K562 (cell line): ENCODE data around the gene CNNM2. TPM values are rescaled to one million over a fixed set of nuclear protein-coding genes. Genes with fewer than 3 reads are reported as not detected.

ENCODE experiments used
- ATAC-seq: fragments of 200-7000 bp; cut with Tn5 transposase; 3 replicates; pipeline ENCODE4 v1.9.1; 2020; ENCODE audit warnings: moderate library complexity
- BruUV-seq: library from RNA; stranded (reverse); fragments of 400-500 nt; replicated peaks from 2 replicates; lab custom pipeline; 2021; lab: Mats Ljungman, UMichigan
- CTCF ChIA-PET: fragments of 300-600 bp; formaldehyde crosslinking; extraction: SDS; loops from one replicate; lab custom pipeline; 2021; ENCODE audit warnings: low intra/inter-chr PET ratio; lab: Yijun Ruan, JAX
- POLR2A ChIA-PET: fragments of 300-600, 350-650 bp; sonication (Branson Sonifier 250); formaldehyde crosslinking; extraction: SDS; loops from one replicate; lab custom pipeline; 2021; ENCODE audit warnings: antibody characterized with exemption, inconsistent platforms; lab: Yijun Ruan, JAX
- DNase-seq, 4 experiments: peaks; one replicate each; pipeline versions ENCODE4 v3.0.0 to v3.0.0-alpha.2; 2011 to 2018; ENCODE audit warnings: low spot score in 3 of 4, mixed read lengths in 3 of 4; ENCODE audit errors: extremely low read depth in 1 of 4
- FAIRE-seq: peaks from 2 replicates; lab custom pipeline; 2011; peaks lifted over from hg19 to GRCh38; lab: Jason Lieb, UNC
- H2AFZ ChIP-seq: 2 replicates; pipeline ENCODE4 v1.6.0; 2011; ENCODE audit warnings: low read depth, low read length, control low read depth, inconsistent platforms
- H3K27ac ChIP-seq: fragments of 200-600 bp; 3 replicates; pipeline ENCODE4 v1.8.0; 2011; ENCODE audit warnings: low read depth, mild to moderate bottlenecking, control low read depth, inconsistent platforms, low read length, moderate library complexity, mixed read lengths; ENCODE audit errors: extremely low read depth
- H3K27me3 ChIP-seq, 2 experiments: fragments of 300-600 bp in 1 of 2; 2 replicates in 1 of 2; 3 replicates in 1 of 2; pipeline versions ENCODE4 v1.6.0 to v1.8.0; 2011; ENCODE audit warnings: inconsistent platforms in 2 of 2, low read length in 2 of 2, mild to moderate bottlenecking in 1 of 2, mixed read lengths in 1 of 2, moderate library complexity in 1 of 2; ENCODE audit not compliant: control insufficient read depth in 2 of 2, insufficient read depth in 2 of 2
- H3K36me3 ChIP-seq: fragments of 300-600 bp; 3 replicates; pipeline ENCODE4 v1.8.0; 2011; ENCODE audit warnings: mild to moderate bottlenecking, low read length, inconsistent platforms; ENCODE audit not compliant: control insufficient read depth, insufficient read depth
- H3K4me1 ChIP-seq, 2 experiments: fragments of 200-600 bp in 1 of 2; replicated peaks in 1 of 2; 2 replicates in 1 of 2; 3 replicates in 1 of 2; pipeline versions ENCODE4 v1.5.1 to v1.8.0; 2011; ENCODE audit warnings: inconsistent platforms in 2 of 2, low read length in 2 of 2, mild to moderate bottlenecking in 1 of 2, mixed read lengths in 1 of 2, moderate library complexity in 1 of 2; ENCODE audit not compliant: control insufficient read depth in 2 of 2, insufficient read depth in 2 of 2
- H3K4me2 ChIP-seq: 2 replicates; pipeline ENCODE4 v1.6.1; 2011; ENCODE audit warnings: low read length, control low read depth, inconsistent platforms, mixed read lengths; ENCODE audit not compliant: insufficient read depth
- H3K4me3 ChIP-seq: fragments of 200-600 bp; sonication (generic), shearing (Covaris generic); 2 replicates; pipeline ENCODE4 v1.5.1; 2016; ENCODE audit warnings: control low read depth, inconsistent platforms
- H3K79me2 ChIP-seq: fragments of 200-600 bp; 3 replicates; pipeline ENCODE4 v1.8.0; 2011; ENCODE audit warnings: low read length, inconsistent platforms; ENCODE audit not compliant: control insufficient read depth, insufficient read depth
- H3K9ac ChIP-seq, 2 experiments: 2 replicates each; pipeline versions ENCODE4 v1.6.0 to v1.6.1; 2011; ENCODE audit warnings: low read depth in 2 of 2, low read length in 2 of 2, control low read depth in 1 of 2, inconsistent platforms in 1 of 2, mild to moderate bottlenecking in 1 of 2, mixed read lengths in 1 of 2; ENCODE audit not compliant: insufficient read depth in 1 of 2
- H3K9me1 ChIP-seq: one replicate; pipeline ENCODE4 v1.6.0; 2011; ENCODE audit warnings: inconsistent platforms, mild to moderate bottlenecking, low read length, moderate library complexity; ENCODE audit not compliant: control insufficient read depth, insufficient read depth
- H3K9me3 ChIP-seq: replicated peaks from 2 replicates; pipeline ENCODE4 v1.5.1; 2011; ENCODE audit warnings: low read depth, low read length, inconsistent platforms; ENCODE audit not compliant: control insufficient read depth, insufficient read depth
- H4K20me1 ChIP-seq: replicated peaks from 2 replicates; pipeline ENCODE4 v1.6.1; 2011; ENCODE audit warnings: low read length, inconsistent platforms, mixed read lengths; ENCODE audit not compliant: control insufficient read depth, insufficient read depth
- ARID3A ChIP-seq: IDR thresholded peaks from 2 replicates; pipeline ENCODE4 v1.6.1; 2012; ENCODE audit warnings: low read depth, low read length, improper control_type of control experiment, borderline replicate concordance
- HDAC8 ChIP-seq: fragments of 450-650 bp; IDR thresholded peaks from 2 replicates; pipeline ENCODE4 v1.6.1; 2016; ENCODE audit warnings: mild to moderate bottlenecking, missing genetic modification characterization, moderate library complexity, missing compliant biosample characterization
- NFE2 ChIP-seq: IDR thresholded peaks from 2 replicates; pipeline ENCODE4 v1.6.1; 2014; ENCODE audit warnings: antibody characterized with exemption, low read depth
- USF2 ChIP-seq: sonication (generic); formaldehyde crosslinking; IDR thresholded peaks from 2 replicates; pipeline ENCODE4 v1.5.0; 2020; ENCODE audit warnings: missing genetic modification reagents
- ZBTB49 ChIP-seq: sonication (generic); formaldehyde crosslinking; IDR thresholded peaks from 2 replicates; pipeline ENCODE4 v1.8.0; 2022; ENCODE audit warnings: missing genetic modification reagents, mild to moderate bottlenecking, borderline replicate concordance
- ZNF311 ChIP-seq: fragments of 250-450 bp; sonication (Bioruptor Pico); IDR thresholded peaks from 2 replicates; pipeline ENCODE4 v1.4.0; 2020; ENCODE audit warnings: mild to moderate bottlenecking, moderate library complexity
- ZNF444 ChIP-seq: fragments of 250-450 bp; sonication (Bioruptor Pico); IDR thresholded peaks from 2 replicates; pipeline ENCODE4 v1.4.0; 2020; ENCODE audit warnings: mild to moderate bottlenecking, moderate library complexity
- ZNF707 ChIP-seq: fragments of 250-450 bp; sonication (Bioruptor Pico); conservative IDR thresholded peaks from 2 replicates; pipeline ENCODE4 v1.8.0; 2022; ENCODE audit warnings: inconsistent platforms, mild to moderate bottlenecking, moderate library complexity
- ZNF766 ChIP-seq: fragments of 200-800 bp; sonication (Bioruptor generic); conservative IDR thresholded peaks from 2 replicates; pipeline ENCODE4 v1.6.1; 2016; ENCODE audit warnings: missing genetic modification characterization, missing compliant biosample characterization
- whole genome bisulfite sequencing: fragments of 100-300 bp; shearing (Covaris generic); methylation state at CpG from one replicate; pipeline ENCODE4 v1.1.6; 2016; ENCODE audit warnings: low coverage, mixed read lengths; ENCODE audit not compliant: insufficient coverage; ENCODE audit errors: missing lambda C conversion rate; 5-methylcytosine and 5-hydroxymethylcytosine counted together
- in situ Hi-C: fragments of 300-500 bp; cut with MboI; formaldehyde crosslinking; loops from 4 replicates; pipeline ENCODE4 v1.15.0; 2018; ENCODE audit warnings: inconsistent platforms, mixed read lengths
- intact Hi-C: fragments of 100-400 bp; cut with micrococcal nuclease; formaldehyde crosslinking; loops from 2 replicates; pipeline ENCODE4 v1.14.2; 2022
- polyA plus RNA-seq, 8 experiments: library from polyadenylated mRNA; depleted of rRNA in 4 of 8; stranded (reverse) in 5 of 8; unstranded in 3 of 8; fragments of >200 nt; fragmentation: Nextera tagmentation in 2 of 8; fragmentation: Illumina TruSeq in 1 of 8; extraction: Ambion mirVana in 2 of 8; extraction: Trizol in 1 of 8; gene quantifications; 2 replicates each; pipeline versions ENCODE4 v1.2.1 to v1.2.3, GENCODE V29; 2011 to 2014; ENCODE audit warnings: inconsistent platforms in 1 of 8, missing spikeins in 1 of 8
- total RNA-seq, 7 experiments: library from RNA; depleted of rRNA in 6 of 7; stranded (reverse); fragments of >200 nt in 6 of 7; fragmentation: Illumina TruSeq in 2 of 7; extraction: Trizol in 2 of 7; gene quantifications; 2 replicates each; pipeline versions ENCODE4 v1.2.1 to v1.2.3, GENCODE V29; 2011 to 2021; ENCODE audit warnings: low replicate concordance in 1 of 7

Gene CNNM2
- total and polyA plus RNA-seq, 9 of the 15 experiments (the other 6 are each of a cell fraction or from before 2014, with no cell fraction given): 0.21 to 5.0 (median 1.3) TPM

- ATAC-seq (no peak), DNase-seq (no peak), FAIRE-seq (no peak)
- intact Hi-C loops: no loop called here
- no TSS peak for BruUV-seq
- no peaks in the 10 kb centered on the region for H4K20me1 ChIP-seq
- H3K27ac ChIP-seq: no peak overlapping the region
- no peak overlapping the region for H3K4me2 ChIP-seq
- no peaks in the 10 kb centered on the region for H3K9me1 ChIP-seq
- H3K79me2 ChIP-seq: no peaks in the 10 kb centered on the region
- 67% methylated on average over 3 of the region's 3 CpGs for WGBS
- H3K27me3 ChIP-seq: no peaks in the 10 kb centered on the region
- CTCF ChIA-PET: no interaction called here
- POLR2A ChIA-PET: no interaction called here
- TF ChIP-seq NFE2 (no peak), ZNF311 (CRISPR knock-in tag) (no peak), ZNF766 (CRISPR knock-in tag) (no peak), USF2 (no peak), ZNF707 (no peak), ZBTB49 (CRISPR knock-in tag) (no peak), ARID3A (no peak), HDAC8 (tag) (no peak), ZNF444 (CRISPR knock-in tag) (no peak)
- in situ Hi-C loops: no loop called here
- H3K4me3 ChIP-seq: no peak overlapping the region
- H3K4me1 ChIP-seq: peaks cover 0 to 4% of the 10 kb centered on the region in 2 experiments; a peak in 1 of 5 replicates
- H3K9ac ChIP-seq: no peak overlapping the region
- H3K9me3 ChIP-seq: no peaks in the 10 kb centered on the region
- no peak overlapping the region for H2AFZ ChIP-seq
- no peaks in the 10 kb centered on the region for H3K36me3 ChIP-seq
Measured at GRCh38 chr10:103019425-103019824, 101.3 kb downstream of the CNNM2 start.
